Glomerular visceral epithelial cell (primary cell): ENCODE results near the gene INTS11.

Experiments
- DNase-seq: peaks from one replicate; pipeline ENCODE4 v3.0.0-alpha.2; 2016; ENCODE audit errors: extremely low spot score

Gene INTS11

GRCh38 chr1:1312450-1313314, 11.8 kb downstream of the INTS11 start:
- DNase-seq, result no peak

GRCh38 chr1:1311107-1312104, 13.1 kb downstream of the INTS11 start:
- no peak for DNase-seq

- no peak for DNase-seq
Measured at GRCh38 chr1:1310476-1311053, 13.9 kb downstream of the INTS11 start.

- DNase-seq, result no peak
Measured at GRCh38 chr1:1310109-1310385, 14.4 kb downstream of the INTS11 start.

GRCh38 chr1:1309251-1310108, 15.0 kb downstream of the INTS11 start:
- peak; percentile 22 for DNase-seq

- no peak for DNase-seq
Measured at GRCh38 chr1:1308756-1309250, 15.7 kb downstream of the INTS11 start.

GRCh38 chr1:1307923-1308755, 16.3 kb downstream of the INTS11 start, which contains the start of the genes ACAP3 and PUSL1:
ACAP3 (minus strand) TSS chr1:1307930; CDS start chr1:1307815, 115 bp downstream.
PUSL1 (plus strand) TSS chr1:1308597; CDS start chr1:1308644, 47 bp downstream.
- peak; percentile 92 for DNase-seq

- DNase-seq, result peak; percentile 60
Measured at GRCh38 chr1:1307261-1307922, 17.1 kb downstream of the INTS11 start.

GRCh38 chr1:1306661-1307260, 17.7 kb downstream of the INTS11 start:
- DNase-seq, result no peak

- peak; percentile 44 for DNase-seq
Measured at GRCh38 chr1:1306070-1306660, 18.3 kb downstream of the INTS11 start.

GRCh38 chr1:1305300-1306069, 19.0 kb downstream of the INTS11 start:
- peak; percentile 88 for DNase-seq

GRCh38 chr1:1304331-1305299, 19.8 kb downstream of the INTS11 start:
- DNase-seq, result peak; percentile 83

- no peak for DNase-seq
Measured at GRCh38 chr1:1303736-1304135, 20.7 kb downstream of the INTS11 start.

- DNase-seq, result no peak
Measured at GRCh38 chr1:1302951-1303509, 21.4 kb downstream of the INTS11 start.

GRCh38 chr1:1302006-1302430, 22.4 kb downstream of the INTS11 start:
- DNase-seq, result no peak

GRCh38 chr1:1300352-1300739, 24.1 kb downstream of the INTS11 start:
- DNase-seq, result no peak
